Panc1 (cell line): ENCODE measurements around the gene UNCX.

Experiments
- POLR2AphosphoS5 ChIP-seq: IDR thresholded peaks from 2 replicates; pipeline ENCODE4 v1.6.1; 2012; ENCODE audit warnings: mild to moderate bottlenecking, low read depth, low read length, moderate library complexity
- SIN3A ChIP-seq: IDR thresholded peaks from 2 replicates; pipeline ENCODE4 v1.6.1; 2012; ENCODE audit warnings: low read depth, mild to moderate bottlenecking, low read length, moderate library complexity, borderline replicate concordance; ENCODE audit not compliant: insufficient read depth
- TF ChIP-seq, protein P1 (sequence below): fragments of 450-650 bp; IDR thresholded peaks from 2 replicates; pipeline ENCODE4 v1.5.1; 2017; ENCODE audit warnings: mild to moderate bottlenecking
- TF ChIP-seq, protein P2 (sequence below), 2 experiments: IDR thresholded peaks; 2 replicates each; pipeline ENCODE4 v1.6.1; 2011 to 2012; ENCODE audit warnings: low read depth in 2 of 2, control low read depth in 1 of 2, low read length in 1 of 2, mild to moderate bottlenecking in 1 of 2, moderate library complexity in 1 of 2; ENCODE audit not compliant: insufficient read depth in 1 of 2

DNA sequence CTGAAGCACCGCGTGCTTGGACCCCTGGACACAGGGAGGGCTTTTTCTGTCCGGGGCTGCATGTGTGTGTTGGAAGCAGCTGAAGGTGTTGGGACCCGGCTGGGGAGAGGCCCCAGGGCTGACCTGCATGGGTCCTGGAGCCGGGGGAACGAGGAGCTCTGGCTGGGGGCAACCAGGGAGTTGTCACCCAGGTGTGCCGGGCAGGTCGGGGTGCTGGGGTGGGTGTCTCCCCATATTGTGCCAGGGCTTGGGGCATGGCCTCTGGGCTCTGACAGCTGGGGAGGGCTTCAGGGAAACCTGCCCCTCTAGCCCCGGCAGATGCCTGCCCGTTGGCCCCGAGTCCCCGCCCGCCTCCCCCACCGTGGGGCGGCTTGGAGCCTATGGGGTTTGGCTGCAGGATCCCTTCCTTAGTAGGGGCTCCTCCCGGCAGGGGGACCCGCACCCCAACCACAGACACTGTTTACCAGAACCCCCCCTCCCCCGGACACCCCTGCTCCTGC, 42.3 kb downstream of the UNCX start:
- TF ChIP-seq, protein P1, sequence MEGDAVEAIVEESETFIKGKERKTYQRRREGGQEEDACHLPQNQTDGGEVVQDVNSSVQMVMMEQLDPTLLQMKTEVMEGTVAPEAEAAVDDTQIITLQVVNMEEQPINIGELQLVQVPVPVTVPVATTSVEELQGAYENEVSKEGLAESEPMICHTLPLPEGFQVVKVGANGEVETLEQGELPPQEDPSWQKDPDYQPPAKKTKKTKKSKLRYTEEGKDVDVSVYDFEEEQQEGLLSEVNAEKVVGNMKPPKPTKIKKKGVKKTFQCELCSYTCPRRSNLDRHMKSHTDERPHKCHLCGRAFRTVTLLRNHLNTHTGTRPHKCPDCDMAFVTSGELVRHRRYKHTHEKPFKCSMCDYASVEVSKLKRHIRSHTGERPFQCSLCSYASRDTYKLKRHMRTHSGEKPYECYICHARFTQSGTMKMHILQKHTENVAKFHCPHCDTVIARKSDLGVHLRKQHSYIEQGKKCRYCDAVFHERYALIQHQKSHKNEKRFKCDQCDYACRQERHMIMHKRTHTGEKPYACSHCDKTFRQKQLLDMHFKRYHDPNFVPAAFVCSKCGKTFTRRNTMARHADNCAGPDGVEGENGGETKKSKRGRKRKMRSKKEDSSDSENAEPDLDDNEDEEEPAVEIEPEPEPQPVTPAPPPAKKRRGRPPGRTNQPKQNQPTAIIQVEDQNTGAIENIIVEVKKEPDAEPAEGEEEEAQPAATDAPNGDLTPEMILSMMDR = no peak
- TF ChIP-seq POLR2AphosphoS5 (no peak), SIN3A (no peak)
- TF ChIP-seq, protein P2, sequence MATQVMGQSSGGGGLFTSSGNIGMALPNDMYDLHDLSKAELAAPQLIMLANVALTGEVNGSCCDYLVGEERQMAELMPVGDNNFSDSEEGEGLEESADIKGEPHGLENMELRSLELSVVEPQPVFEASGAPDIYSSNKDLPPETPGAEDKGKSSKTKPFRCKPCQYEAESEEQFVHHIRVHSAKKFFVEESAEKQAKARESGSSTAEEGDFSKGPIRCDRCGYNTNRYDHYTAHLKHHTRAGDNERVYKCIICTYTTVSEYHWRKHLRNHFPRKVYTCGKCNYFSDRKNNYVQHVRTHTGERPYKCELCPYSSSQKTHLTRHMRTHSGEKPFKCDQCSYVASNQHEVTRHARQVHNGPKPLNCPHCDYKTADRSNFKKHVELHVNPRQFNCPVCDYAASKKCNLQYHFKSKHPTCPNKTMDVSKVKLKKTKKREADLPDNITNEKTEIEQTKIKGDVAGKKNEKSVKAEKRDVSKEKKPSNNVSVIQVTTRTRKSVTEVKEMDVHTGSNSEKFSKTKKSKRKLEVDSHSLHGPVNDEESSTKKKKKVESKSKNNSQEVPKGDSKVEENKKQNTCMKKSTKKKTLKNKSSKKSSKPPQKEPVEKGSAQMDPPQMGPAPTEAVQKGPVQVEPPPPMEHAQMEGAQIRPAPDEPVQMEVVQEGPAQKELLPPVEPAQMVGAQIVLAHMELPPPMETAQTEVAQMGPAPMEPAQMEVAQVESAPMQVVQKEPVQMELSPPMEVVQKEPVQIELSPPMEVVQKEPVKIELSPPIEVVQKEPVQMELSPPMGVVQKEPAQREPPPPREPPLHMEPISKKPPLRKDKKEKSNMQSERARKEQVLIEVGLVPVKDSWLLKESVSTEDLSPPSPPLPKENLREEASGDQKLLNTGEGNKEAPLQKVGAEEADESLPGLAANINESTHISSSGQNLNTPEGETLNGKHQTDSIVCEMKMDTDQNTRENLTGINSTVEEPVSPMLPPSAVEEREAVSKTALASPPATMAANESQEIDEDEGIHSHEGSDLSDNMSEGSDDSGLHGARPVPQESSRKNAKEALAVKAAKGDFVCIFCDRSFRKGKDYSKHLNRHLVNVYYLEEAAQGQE (IDR thresholded peaks at IDR 0.05; ENCODE audit: insufficient read depth in 1 of 2, low read depth in 2 of 2, low read length in 1 of 2) = no peak
